ENCODE data around the gene RIMOC1.

RIMOC1 gene

GRCh38 chr5:41883243-41883642 lies 20.9 kb upstream of the RIMOC1 start:
- H3K4me3 ChIP-seq (ENCODE audit: low read depth, low read length) = no peak overlapping the region
- CTCF ChIA-PET = interaction anchor here (0.6 to 0.8 kb wide), 3 partner anchors 23 to 862 kb away, joined by 3 to 4 read pairs (median 3); no protein-coding TSS in a partner anchor
- peaks cover 8% of the 10 kb centered on the region for H3K4me1 ChIP-seq (ENCODE audit: control insufficient read depth, insufficient read depth, low read length)
- no peaks in the 10 kb centered on the region for H3K9me3 ChIP-seq (ENCODE audit: control insufficient read depth, insufficient read depth, low read depth, low read length)
- no peaks in the 10 kb centered on the region for H3K36me3 ChIP-seq (ENCODE audit: control insufficient read depth in 2 of 2, insufficient read depth in 1 of 2, low read length in 2 of 2)
- TF ChIP-seq ZNF202 (tag by site-specific recombination; IDR thresholded peaks at IDR 0.05; ENCODE audit: borderline replicate concordance) = no peak
- H3K27ac ChIP-seq (ENCODE audit: extremely low read depth, low read depth, low read length) = no peak overlapping the region
- POLR2A ChIA-PET = interaction anchor here (1.1 kb wide), 1 partner anchor 13 kb away, joined by 4 read pairs; the partner anchor contains the start of gene OXCT1

- TF ChIP-seq SALL2 (tag by site-specific recombination; IDR thresholded peaks at IDR 0.05; ENCODE audit: borderline replicate concordance) = no peak
- no peak for TF ChIP-seq ZNF324 (tag by site-specific recombination; IDR thresholded peaks at IDR 0.05)
- no peak for TF ChIP-seq ZSCAN23 (tag by site-specific recombination; IDR thresholded peaks at IDR 0.05)
- TF ChIP-seq PRDM4 (tag by site-specific recombination; IDR thresholded peaks at IDR 0.05) = no peak
- no peak for TF ChIP-seq ZNF280C (tag by site-specific recombination; IDR thresholded peaks at IDR 0.05)
- TF ChIP-seq YY1 (tag by site-specific recombination; IDR thresholded peaks at IDR 0.05) = no peak
- no peak for TF ChIP-seq ZNF837 (tag by site-specific recombination; IDR thresholded peaks at IDR 0.05)
- TF ChIP-seq ZNF747 (tag by site-specific recombination; IDR thresholded peaks at IDR 0.05) = no peak
- TF ChIP-seq ZNF830 (tag by site-specific recombination; IDR thresholded peaks at IDR 0.05; ENCODE audit: low read depth) = no peak
- no peak for TF ChIP-seq ZNF37A (tag by site-specific recombination; IDR thresholded peaks at IDR 0.05)
- no peak for TF ChIP-seq ZNF707 (tag by site-specific recombination; IDR thresholded peaks at IDR 0.05)
- no peak for TF ChIP-seq ZNF449 (tag by site-specific recombination; IDR thresholded peaks at IDR 0.05)
- no peak for TF ChIP-seq ZNF184 (tag by site-specific recombination; IDR thresholded peaks at IDR 0.05)
- TF ChIP-seq IKZF3 (tag by site-specific recombination; IDR thresholded peaks at IDR 0.05) = no peak
- TF ChIP-seq ZNF624 (tag by site-specific recombination; IDR thresholded peaks at IDR 0.05) = no peak
- no peak for TF ChIP-seq ZNF544 (tag by site-specific recombination; IDR thresholded peaks at IDR 0.05)
- no peak for TF ChIP-seq ZNF16 (tag by site-specific recombination; IDR thresholded peaks at IDR 0.05; ENCODE audit: low read depth)
- TF ChIP-seq ZNF138 (tag by site-specific recombination; IDR thresholded peaks at IDR 0.05; ENCODE audit: borderline replicate concordance) = no peak
- no peak for TF ChIP-seq SCRT2 (tag by site-specific recombination; IDR thresholded peaks at IDR 0.05)
- no peak for TF ChIP-seq ZNF302 (tag by site-specific recombination; IDR thresholded peaks at IDR 0.05; ENCODE audit: low read depth)
- ChIA-PET POLR2A (no interaction called here), CTCF (interaction anchor here (0.8 kb wide), 1 partner anchor 24 kb away, joined by 3 read pairs; no protein-coding TSS in a partner anchor)
- Histone ChIP-seq H3K4me3 (ENCODE audit: low read depth, low read length) (no peak overlapping the region), H3K27ac (ENCODE audit: extremely low read depth, low read depth, low read length) (no peak overlapping the region), H3K9me3 (ENCODE audit: control insufficient read depth, insufficient read depth, low read depth, low read length) (no peaks in the 10 kb centered on the region), H3K4me1 (ENCODE audit: control insufficient read depth, insufficient read depth, low read length) (peaks cover 3% of the 10 kb centered on the region; the same call in 1 of the 2 replicates), H3K36me3 (ENCODE audit: control insufficient read depth in 2 of 2, insufficient read depth in 1 of 2, low read length in 2 of 2) (no peaks in the 10 kb centered on the region)
These were observed 20.2 kb upstream of the RIMOC1 start for GRCh38 chr5:41883936-41884335.
